Ishikawa (cell line): ENCODE measurements around the gene SLC10A7.

ENCODE experiments used
- CREB1 ChIP-seq: IDR thresholded peaks from 2 replicates; pipeline ENCODE4 v1.6.1; 2012; ENCODE audit warnings: low read depth
- EGR1 ChIP-seq: IDR thresholded peaks from 2 replicates; pipeline ENCODE4 v1.6.1; 2012
- EP300 ChIP-seq: IDR thresholded peaks from 2 replicates; pipeline ENCODE4 v1.6.1; 2012; ENCODE audit warnings: borderline replicate concordance
- FOXM1 ChIP-seq: IDR thresholded peaks from 2 replicates; pipeline ENCODE4 v1.6.1; 2012; ENCODE audit warnings: low read depth, borderline replicate concordance
- NFIC ChIP-seq: IDR thresholded peaks from 2 replicates; pipeline ENCODE4 v1.6.1; 2012
- RAD21 ChIP-seq: IDR thresholded peaks from 2 replicates; pipeline ENCODE4 v1.6.1; 2012; ENCODE audit warnings: low read depth
- TAF1 ChIP-seq: IDR thresholded peaks from 2 replicates; pipeline ENCODE4 v1.6.1; 2012; ENCODE audit warnings: low read depth, mild to moderate bottlenecking
- TCF12 ChIP-seq: IDR thresholded peaks from 2 replicates; pipeline ENCODE4 v1.6.1; 2012; ENCODE audit warnings: low read depth
- YY1 ChIP-seq: IDR thresholded peaks from 2 replicates; pipeline ENCODE4 v1.6.1; 2012; ENCODE audit warnings: low read depth
- ZBTB7A ChIP-seq: IDR thresholded peaks from 2 replicates; pipeline ENCODE4 v1.6.1; 2012; ENCODE audit warnings: low read depth
- TF ChIP-seq, protein P1 (sequence below): IDR thresholded peaks from 2 replicates; pipeline ENCODE4 v1.6.1; 2012; ENCODE audit warnings: low read depth, mild to moderate bottlenecking
- TF ChIP-seq, protein P2 (sequence below): IDR thresholded peaks from 2 replicates; pipeline ENCODE4 v1.6.1; 2012
- TF ChIP-seq, protein P3 (sequence below): IDR thresholded peaks from 2 replicates; pipeline ENCODE4 v1.6.1; 2012

DNA sequence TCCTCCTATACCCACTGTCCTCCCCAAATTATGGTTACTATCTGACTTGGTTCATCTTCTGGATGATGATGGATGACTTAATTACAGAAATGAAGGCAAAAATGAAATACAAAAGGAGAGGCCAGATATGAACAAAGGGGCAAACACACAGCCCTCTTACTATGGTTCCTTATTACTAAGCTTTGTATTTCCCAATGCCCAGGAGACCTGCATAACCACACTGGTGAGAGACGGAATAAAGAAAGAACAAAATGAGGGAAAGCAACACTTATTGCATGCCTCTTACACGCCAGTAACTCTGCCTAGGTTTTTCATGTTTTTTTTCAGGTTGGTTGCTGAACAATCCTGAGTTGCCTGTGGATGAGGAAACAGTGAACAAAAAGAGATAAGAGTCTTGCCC is 120.5 kb downstream of the SLC10A7 start:
- no peak for TF ChIP-seq RAD21
- no peak for TF ChIP-seq NFIC
- no peak for TF ChIP-seq ZBTB7A
- TF ChIP-seq, protein P1, sequence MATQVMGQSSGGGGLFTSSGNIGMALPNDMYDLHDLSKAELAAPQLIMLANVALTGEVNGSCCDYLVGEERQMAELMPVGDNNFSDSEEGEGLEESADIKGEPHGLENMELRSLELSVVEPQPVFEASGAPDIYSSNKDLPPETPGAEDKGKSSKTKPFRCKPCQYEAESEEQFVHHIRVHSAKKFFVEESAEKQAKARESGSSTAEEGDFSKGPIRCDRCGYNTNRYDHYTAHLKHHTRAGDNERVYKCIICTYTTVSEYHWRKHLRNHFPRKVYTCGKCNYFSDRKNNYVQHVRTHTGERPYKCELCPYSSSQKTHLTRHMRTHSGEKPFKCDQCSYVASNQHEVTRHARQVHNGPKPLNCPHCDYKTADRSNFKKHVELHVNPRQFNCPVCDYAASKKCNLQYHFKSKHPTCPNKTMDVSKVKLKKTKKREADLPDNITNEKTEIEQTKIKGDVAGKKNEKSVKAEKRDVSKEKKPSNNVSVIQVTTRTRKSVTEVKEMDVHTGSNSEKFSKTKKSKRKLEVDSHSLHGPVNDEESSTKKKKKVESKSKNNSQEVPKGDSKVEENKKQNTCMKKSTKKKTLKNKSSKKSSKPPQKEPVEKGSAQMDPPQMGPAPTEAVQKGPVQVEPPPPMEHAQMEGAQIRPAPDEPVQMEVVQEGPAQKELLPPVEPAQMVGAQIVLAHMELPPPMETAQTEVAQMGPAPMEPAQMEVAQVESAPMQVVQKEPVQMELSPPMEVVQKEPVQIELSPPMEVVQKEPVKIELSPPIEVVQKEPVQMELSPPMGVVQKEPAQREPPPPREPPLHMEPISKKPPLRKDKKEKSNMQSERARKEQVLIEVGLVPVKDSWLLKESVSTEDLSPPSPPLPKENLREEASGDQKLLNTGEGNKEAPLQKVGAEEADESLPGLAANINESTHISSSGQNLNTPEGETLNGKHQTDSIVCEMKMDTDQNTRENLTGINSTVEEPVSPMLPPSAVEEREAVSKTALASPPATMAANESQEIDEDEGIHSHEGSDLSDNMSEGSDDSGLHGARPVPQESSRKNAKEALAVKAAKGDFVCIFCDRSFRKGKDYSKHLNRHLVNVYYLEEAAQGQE = no peak
- TF ChIP-seq YY1 = no peak
- TF ChIP-seq EGR1 = no peak
- TF ChIP-seq, protein P2, sequence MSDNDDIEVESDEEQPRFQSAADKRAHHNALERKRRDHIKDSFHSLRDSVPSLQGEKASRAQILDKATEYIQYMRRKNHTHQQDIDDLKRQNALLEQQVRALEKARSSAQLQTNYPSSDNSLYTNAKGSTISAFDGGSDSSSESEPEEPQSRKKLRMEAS = no peak
- TF ChIP-seq CREB1 = no peak
- TF ChIP-seq TAF1 = no peak
- TF ChIP-seq FOXM1 = no peak
- no peak for TF ChIP-seq EP300
- TF ChIP-seq, protein P3, sequence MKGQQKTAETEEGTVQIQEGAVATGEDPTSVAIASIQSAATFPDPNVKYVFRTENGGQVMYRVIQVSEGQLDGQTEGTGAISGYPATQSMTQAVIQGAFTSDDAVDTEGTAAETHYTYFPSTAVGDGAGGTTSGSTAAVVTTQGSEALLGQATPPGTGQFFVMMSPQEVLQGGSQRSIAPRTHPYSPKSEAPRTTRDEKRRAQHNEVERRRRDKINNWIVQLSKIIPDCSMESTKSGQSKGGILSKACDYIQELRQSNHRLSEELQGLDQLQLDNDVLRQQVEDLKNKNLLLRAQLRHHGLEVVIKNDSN = no peak
- TF ChIP-seq TCF12 = no peak
